ENCODE results near the gene DERL2. TPM values are rescaled to one million over a fixed set of nuclear protein-coding genes. Genes with fewer than 3 reads are reported as not detected.

Gene DERL2
- total and polyA plus RNA-seq, 9 of the 15 experiments (the other 6 are each of a cell fraction or from before 2014, with no cell fraction given) = 11.5 to 105 (median 30.7) TPM

GRCh38 chr17:5509482-5509881 lies 23.5 kb upstream of the DERL2 start:
- no TSS peak for BruUV-seq (replicated peaks)
- ATAC-seq (no peak), DNase-seq (ENCODE audit: extremely low read depth in 1 of 4, low spot score in 3 of 4) (no peak), FAIRE-seq (no peak)
- Histone ChIP-seq H3K4me1 (replicated peaks in 1 of 2; ENCODE audit: control insufficient read depth in 2 of 2, insufficient read depth in 2 of 2, low read length in 2 of 2) (peaks cover 7% of the 10 kb centered on the region in 2 experiments; a peak in 3 of 5 replicates), H3K36me3 (ENCODE audit: control insufficient read depth, insufficient read depth, low read length) (peaks cover 19% of the 10 kb centered on the region; the same call in 2 of the 3 replicates), H3K4me3 (no peak overlapping the region), H3K4me2 (ENCODE audit: insufficient read depth, low read length) (no peak overlapping the region), H3K9ac (ENCODE audit: insufficient read depth in 1 of 2, low read depth in 2 of 2, low read length in 2 of 2) (no peak overlapping the region), H2AFZ (ENCODE audit: low read depth, low read length) (no peak overlapping the region), H3K9me1 (ENCODE audit: control insufficient read depth, insufficient read depth, low read length) (peaks cover 4% of the 10 kb centered on the region), H3K9me3 (replicated peaks; ENCODE audit: control insufficient read depth, insufficient read depth, low read depth, low read length) (no peaks in the 10 kb centered on the region), H3K27ac (ENCODE audit: extremely low read depth, low read depth, low read length) (no peak overlapping the region), H3K27me3 (ENCODE audit: control insufficient read depth in 2 of 2, insufficient read depth in 2 of 2, low read length in 2 of 2) (no peaks in the 10 kb centered on the region), H3K79me2 (ENCODE audit: control insufficient read depth, insufficient read depth, low read length) (no peaks in the 10 kb centered on the region), H4K20me1 (replicated peaks; ENCODE audit: control insufficient read depth, insufficient read depth, low read length) (no peaks in the 10 kb centered on the region)
- in situ Hi-C loops (cut with MboI) = no loop called here
- intact Hi-C loops (cut with micrococcal nuclease) = no loop called here
- ChIA-PET CTCF (ENCODE audit: low intra/inter-chr PET ratio) (no interaction called here), POLR2A (interaction anchor here (0.6 kb wide), 1 partner anchor 1109 kb away, joined by 3 read pairs; no protein-coding TSS in a partner anchor)
- WGBS (ENCODE audit: insufficient coverage, low coverage, missing lambda C conversion rate) = 67% methylated on average over 5 of the region's 8 CpGs
- TF ChIP-seq TSC22D4 (tag; IDR thresholded peaks at IDR 0.05) = no peak
- TF ChIP-seq TEAD1 (CRISPR knock-in tag; IDR thresholded peaks at IDR 0.05) = no peak
- TF ChIP-seq RCOR1 (IDR thresholded peaks at IDR 0.05; ENCODE audit: borderline replicate concordance in 1 of 2, low read depth in 2 of 2, low read length in 2 of 2) = no peak
- TF ChIP-seq NFE2L1 (tag; IDR thresholded peaks at IDR 0.05; ENCODE audit: borderline replicate concordance, low read depth) = no peak
- no peak for TF ChIP-seq SRSF1 (IDR thresholded peaks at IDR 0.05; ENCODE audit: low read depth, low read length)
- TF ChIP-seq, protein P1, sequence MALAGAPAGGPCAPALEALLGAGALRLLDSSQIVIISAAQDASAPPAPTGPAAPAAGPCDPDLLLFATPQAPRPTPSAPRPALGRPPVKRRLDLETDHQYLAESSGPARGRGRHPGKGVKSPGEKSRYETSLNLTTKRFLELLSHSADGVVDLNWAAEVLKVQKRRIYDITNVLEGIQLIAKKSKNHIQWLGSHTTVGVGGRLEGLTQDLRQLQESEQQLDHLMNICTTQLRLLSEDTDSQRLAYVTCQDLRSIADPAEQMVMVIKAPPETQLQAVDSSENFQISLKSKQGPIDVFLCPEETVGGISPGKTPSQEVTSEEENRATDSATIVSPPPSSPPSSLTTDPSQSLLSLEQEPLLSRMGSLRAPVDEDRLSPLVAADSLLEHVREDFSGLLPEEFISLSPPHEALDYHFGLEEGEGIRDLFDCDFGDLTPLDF (CRISPR knock-in tag; IDR thresholded peaks at IDR 0.05) = no peak
- no peak for TF ChIP-seq ZNF717 (CRISPR knock-in tag; IDR thresholded peaks at IDR 0.05)
- no peak for TF ChIP-seq ARID1B (IDR thresholded peaks at IDR 0.05)
- TF ChIP-seq SRF (CRISPR knock-in tag; IDR thresholded peaks at IDR 0.05) = no peak
- no peak for TF ChIP-seq POLR2AphosphoS5 (IDR thresholded peaks at IDR 0.05; ENCODE audit: control insufficient read depth, insufficient read depth, low read depth, low read length)
- no peak for TF ChIP-seq HDAC8 (tag; IDR thresholded peaks at IDR 0.05)
- TF ChIP-seq RFX5 (IDR thresholded peaks at IDR 0.05; ENCODE audit: low read depth, low read length) = no peak
- no peak for TF ChIP-seq MIER1 (IDR thresholded peaks at IDR 0.05; ENCODE audit: low read depth)
- no peak for TF ChIP-seq MTA1 (IDR thresholded peaks at IDR 0.05; ENCODE audit: borderline replicate concordance)
- TF ChIP-seq THAP7 (CRISPR knock-in tag; IDR thresholded peaks at IDR 0.05) = no peak
- TF ChIP-seq DEAF1 (CRISPR knock-in tag; IDR thresholded peaks at IDR 0.05) = no peak
- no peak for TF ChIP-seq ZNF644 (tag; IDR thresholded peaks at IDR 0.05; ENCODE audit: low read depth)
- TF ChIP-seq DPF2 (IDR thresholded peaks at IDR 0.05) = no peak
- TF ChIP-seq, protein P2, sequence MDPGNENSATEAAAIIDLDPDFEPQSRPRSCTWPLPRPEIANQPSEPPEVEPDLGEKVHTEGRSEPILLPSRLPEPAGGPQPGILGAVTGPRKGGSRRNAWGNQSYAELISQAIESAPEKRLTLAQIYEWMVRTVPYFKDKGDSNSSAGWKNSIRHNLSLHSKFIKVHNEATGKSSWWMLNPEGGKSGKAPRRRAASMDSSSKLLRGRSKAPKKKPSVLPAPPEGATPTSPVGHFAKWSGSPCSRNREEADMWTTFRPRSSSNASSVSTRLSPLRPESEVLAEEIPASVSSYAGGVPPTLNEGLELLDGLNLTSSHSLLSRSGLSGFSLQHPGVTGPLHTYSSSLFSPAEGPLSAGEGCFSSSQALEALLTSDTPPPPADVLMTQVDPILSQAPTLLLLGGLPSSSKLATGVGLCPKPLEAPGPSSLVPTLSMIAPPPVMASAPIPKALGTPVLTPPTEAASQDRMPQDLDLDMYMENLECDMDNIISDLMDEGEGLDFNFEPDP (CRISPR knock-in tag; IDR thresholded peaks at IDR 0.05) = no peak
